Measurements from ENCODE around the gene SV2B.

The SV2B gene

DNA sequence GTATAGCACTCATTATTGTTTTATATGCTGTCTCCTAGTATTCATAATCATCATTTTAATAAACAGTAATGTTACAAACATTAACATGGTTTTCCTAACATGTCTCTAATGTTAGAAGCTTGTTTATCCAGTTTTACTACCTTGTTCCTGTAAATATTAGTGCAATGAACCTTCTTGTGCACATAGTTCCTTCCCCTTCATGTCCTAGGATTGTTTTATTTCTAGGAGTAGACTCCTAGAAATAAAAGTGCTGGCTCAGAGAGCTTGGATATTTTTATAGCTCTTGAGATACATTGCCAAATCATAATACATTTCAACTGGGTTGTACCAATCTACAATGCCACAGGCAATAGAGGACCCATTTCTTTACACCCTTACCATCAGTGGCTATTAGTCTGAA is 161.3 kb downstream of the SV2B start:
- no peak for FAIRE-seq
- TF ChIP-seq, protein P1, sequence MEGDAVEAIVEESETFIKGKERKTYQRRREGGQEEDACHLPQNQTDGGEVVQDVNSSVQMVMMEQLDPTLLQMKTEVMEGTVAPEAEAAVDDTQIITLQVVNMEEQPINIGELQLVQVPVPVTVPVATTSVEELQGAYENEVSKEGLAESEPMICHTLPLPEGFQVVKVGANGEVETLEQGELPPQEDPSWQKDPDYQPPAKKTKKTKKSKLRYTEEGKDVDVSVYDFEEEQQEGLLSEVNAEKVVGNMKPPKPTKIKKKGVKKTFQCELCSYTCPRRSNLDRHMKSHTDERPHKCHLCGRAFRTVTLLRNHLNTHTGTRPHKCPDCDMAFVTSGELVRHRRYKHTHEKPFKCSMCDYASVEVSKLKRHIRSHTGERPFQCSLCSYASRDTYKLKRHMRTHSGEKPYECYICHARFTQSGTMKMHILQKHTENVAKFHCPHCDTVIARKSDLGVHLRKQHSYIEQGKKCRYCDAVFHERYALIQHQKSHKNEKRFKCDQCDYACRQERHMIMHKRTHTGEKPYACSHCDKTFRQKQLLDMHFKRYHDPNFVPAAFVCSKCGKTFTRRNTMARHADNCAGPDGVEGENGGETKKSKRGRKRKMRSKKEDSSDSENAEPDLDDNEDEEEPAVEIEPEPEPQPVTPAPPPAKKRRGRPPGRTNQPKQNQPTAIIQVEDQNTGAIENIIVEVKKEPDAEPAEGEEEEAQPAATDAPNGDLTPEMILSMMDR (IDR thresholded peaks at IDR 0.05; ENCODE audit: insufficient read depth, missing control alignments) = no peak

DNA sequence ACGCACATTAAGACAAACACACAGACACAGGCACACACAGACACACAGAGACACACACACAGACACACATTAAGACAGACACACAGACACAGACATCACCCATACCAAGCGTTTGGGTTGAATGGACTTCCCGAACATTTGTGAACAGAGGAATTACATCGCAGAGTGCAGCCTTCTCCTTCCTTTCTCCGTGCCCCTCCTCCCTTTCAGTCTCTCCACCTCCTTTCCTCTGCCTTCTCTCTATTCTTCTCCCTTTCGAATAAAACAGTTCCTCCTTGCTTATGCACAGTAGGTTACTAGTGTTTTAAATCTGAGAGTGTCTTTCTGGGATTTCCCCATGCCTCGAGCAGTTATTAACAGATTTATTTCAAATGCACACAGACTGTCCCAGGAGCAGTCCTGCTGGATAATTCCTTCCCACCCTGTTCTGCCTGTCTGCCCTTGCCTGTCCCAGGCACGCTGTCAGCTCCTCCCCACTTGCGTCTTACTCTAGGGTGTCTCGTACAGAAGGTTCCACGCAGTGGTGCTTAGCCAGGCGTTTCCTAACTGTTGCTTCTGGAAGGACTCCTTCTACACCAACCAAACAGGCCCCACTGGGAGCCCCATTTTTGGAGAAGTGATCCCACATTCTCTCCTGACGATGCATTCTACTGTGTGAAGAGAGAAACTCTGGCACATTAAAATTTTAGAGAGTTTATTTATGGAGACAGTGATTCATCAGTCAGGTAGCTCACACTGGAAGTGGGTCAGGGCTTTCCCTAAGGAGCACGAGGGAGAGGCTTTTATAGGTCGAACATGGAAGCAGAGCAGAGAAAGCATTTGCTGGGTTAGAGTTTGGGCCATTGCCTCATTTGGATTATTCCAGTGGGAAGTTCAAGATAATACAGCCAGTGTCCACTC is 163.8 kb downstream of the SV2B start:
- no peak for FAIRE-seq
- DNase-seq (ENCODE audit: insufficient read length, low spot score) = no peak

More for the DNA sequence above, 161.3 kb downstream of the SV2B start:
- DNase-seq (ENCODE audit: insufficient read length, low spot score) = no peak

DNA sequence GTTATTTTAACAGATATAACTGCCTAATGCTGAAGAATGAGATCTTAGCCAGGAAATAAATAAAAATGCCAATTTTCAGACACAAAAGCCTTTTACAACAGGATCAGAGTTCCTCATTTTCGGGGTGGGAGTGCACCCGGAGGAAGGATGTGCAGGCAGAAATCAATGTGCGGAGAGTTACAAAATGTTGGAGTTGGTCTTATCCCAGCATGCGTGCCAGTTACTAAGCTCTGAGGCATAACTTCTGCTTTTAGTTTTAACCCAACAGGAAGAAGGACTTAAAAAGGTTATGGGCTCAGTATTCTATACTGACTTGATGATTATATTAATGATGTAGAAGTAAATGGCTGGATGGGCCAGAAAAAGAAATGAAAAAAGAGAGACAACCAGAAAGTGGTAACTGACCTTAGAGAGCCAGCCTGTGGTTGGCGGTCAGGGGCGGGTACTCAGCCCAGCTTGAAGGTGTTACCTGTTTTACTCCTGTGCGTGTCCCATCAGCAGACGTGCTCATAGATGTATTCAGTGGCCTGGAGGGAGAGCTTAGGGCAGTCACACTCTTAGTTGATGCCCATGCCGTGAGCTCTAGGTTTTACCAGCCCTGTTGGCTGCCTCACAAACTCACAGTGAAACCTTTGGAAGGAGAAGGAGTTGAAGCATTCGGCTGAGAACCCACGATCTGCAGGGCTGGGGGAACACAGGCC is 164.7 kb downstream of the SV2B start:
- DNase-seq (ENCODE audit: insufficient read length, low spot score) (no peak), FAIRE-seq (no peak)

More for the DNA sequence above, 163.8 kb downstream of the SV2B start:
- TF ChIP-seq, protein P1 (IDR thresholded peaks at IDR 0.05; ENCODE audit: insufficient read depth, missing control alignments) = no peak

DNA sequence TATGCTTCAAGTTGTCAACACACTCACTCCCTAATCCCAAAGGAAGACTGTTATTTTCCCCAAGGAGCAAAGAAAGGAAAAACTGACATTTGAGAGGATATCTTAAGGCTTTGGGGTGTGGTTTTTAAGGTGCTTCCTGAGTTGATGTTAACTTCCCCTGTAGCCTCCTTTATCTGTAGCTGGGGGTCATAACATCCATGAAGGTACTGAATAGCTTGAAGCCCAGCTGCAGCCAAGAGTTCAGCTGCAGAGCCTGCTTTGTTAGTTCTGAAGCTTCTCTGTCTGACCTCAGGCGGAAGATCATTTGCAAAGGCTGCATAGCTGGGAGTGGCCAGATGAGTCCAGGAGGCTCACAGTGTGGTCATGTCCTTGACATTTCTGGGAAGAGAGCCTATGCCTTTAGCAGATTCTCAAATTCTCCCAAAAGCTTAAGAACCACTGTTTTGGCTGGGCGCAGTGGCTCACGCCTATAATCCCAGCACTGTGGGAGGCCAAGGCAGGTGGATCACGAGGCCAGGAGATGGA is 165.4 kb downstream of the SV2B start:
- FAIRE-seq = no peak
- TF ChIP-seq, protein P1 (IDR thresholded peaks at IDR 0.05; ENCODE audit: insufficient read depth, missing control alignments) = no peak
- no peak for DNase-seq (ENCODE audit: insufficient read length, low spot score)

More for the DNA sequence above, 164.7 kb downstream of the SV2B start:
- TF ChIP-seq, protein P1 (IDR thresholded peaks at IDR 0.05; ENCODE audit: insufficient read depth, missing control alignments) = no peak

DNA sequence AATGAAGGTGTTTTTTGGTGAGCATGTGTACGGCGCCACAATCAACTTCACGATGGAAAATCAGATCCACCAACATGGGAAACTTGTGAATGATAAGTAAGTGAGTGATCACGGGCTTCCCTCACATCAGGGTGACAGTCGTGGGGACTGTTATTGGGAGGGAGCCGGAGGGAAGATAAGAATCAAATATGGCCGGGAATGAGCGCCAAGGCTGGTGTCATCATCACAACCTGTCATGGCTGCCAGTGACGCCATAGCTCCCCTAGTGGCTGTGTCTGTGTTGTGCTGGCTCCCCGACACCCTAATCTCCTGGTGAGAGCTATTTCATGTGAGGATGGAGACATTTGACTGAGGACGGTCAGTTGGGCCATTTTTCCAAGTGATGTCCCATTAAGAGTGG is 168.5 kb downstream of the SV2B start:
- TF ChIP-seq, protein P1 (IDR thresholded peaks at IDR 0.05; ENCODE audit: insufficient read depth, missing control alignments) = no peak
- DNase-seq (ENCODE audit: insufficient read length, low spot score) (no peak), FAIRE-seq (no peak)

DNA sequence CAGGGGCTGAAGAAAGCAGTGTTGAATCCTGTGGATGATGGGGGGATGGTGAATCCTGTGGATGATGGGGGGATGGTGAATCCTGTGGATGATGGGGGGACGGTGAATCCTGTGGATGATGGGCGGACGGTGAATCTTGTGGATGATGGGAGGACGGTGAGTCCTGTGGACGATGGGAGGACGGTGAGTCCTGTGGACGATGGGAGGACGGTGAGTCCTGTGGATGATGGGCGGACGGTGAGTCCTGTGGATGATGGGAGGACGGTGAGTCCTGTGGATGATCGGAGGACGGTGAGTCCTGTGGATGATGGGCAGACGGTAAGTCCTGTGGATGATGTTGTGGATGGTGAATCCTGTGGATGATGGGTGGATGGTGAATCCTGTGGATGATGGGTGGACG is 170.7 kb downstream of the SV2B start:
- DNase-seq (ENCODE audit: insufficient read length, low spot score) = no peak
- FAIRE-seq = no peak
- TF ChIP-seq, protein P1 (IDR thresholded peaks at IDR 0.05; ENCODE audit: insufficient read depth, missing control alignments) = no peak
